ENCODE results near the gene KIAA1217.

The KIAA1217 gene

DNA sequence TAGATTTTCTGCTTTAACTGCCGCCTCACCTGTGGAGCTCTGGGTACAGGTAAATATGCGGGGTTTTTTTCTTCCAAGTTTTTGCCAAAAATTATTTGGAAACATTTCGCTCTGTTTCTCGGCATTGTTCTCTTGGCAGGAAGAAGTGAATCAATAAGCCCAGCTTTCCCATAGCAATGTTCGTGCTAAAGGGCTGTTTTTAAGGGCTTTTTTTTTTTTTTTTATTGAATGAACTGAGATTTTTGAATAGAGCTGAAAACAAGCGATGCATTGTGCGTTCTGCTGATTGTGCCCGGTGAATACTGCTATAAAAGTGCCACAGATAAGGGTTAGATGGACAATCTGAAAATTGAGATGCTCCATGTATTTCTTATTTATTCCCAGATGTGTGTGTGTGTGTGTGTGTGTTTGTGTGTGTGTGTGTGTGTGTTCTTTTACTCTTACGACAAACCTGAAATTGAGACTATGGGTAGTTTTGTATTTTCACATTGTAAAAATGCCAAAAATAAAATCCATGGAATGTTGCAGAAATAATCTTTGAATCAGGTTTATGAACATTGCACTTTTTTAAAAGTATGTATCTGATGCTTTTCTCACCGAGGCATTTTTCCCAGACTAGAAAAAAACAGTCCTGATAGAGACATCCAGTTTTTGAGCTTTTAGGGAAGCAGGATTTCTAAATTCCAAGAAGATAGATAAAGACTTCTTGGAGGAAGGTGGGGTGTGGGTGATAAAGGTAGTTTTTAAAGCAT, 30.5 kb downstream of the KIAA1217 start:
- DNase-seq (ENCODE audit: extremely low read depth, low read depth): no peak
- H3K4me3 ChIP-seq (replicated peaks; ENCODE audit: low read depth, low read length): no peak overlapping the region
- TF ChIP-seq CTCF (IDR thresholded peaks at IDR 0.05; ENCODE audit: low read depth, low read length, missing control alignments): no peak

GRCh38 chr10:24240041-24240751, 31.3 kb downstream of the KIAA1217 start:
- no peak overlapping the region for H3K4me3 ChIP-seq (replicated peaks; ENCODE audit: low read depth, low read length)
- no peak for TF ChIP-seq CTCF (IDR thresholded peaks at IDR 0.05; ENCODE audit: low read depth, low read length, missing control alignments)
- no peak for DNase-seq (ENCODE audit: extremely low read depth, low read depth)

- no peak for DNase-seq (ENCODE audit: extremely low read depth, low read depth)
- TF ChIP-seq CTCF (IDR thresholded peaks at IDR 0.05; ENCODE audit: low read depth, low read length, missing control alignments): no peak
- no peak overlapping the region for H3K4me3 ChIP-seq (replicated peaks; ENCODE audit: low read depth, low read length)
These were observed 32.6 kb downstream of the KIAA1217 start for GRCh38 chr10:24241536-24242040.

GRCh38 chr10:24242562-24242961, 33.6 kb downstream of the KIAA1217 start:
- DNase-seq (ENCODE audit: extremely low read depth, low read depth): no peak
- no peak overlapping the region for H3K4me3 ChIP-seq (replicated peaks; ENCODE audit: low read depth, low read length)
- TF ChIP-seq CTCF (IDR thresholded peaks at IDR 0.05; ENCODE audit: low read depth, low read length, missing control alignments): no peak

GRCh38 chr10:24246365-24246764, 37.4 kb downstream of the KIAA1217 start:
- no peak for TF ChIP-seq CTCF (IDR thresholded peaks at IDR 0.05; ENCODE audit: low read depth, low read length, missing control alignments)
- no peak for DNase-seq (ENCODE audit: extremely low read depth, low read depth)
- no peak overlapping the region for H3K4me3 ChIP-seq (replicated peaks; ENCODE audit: low read depth, low read length)

DNA sequence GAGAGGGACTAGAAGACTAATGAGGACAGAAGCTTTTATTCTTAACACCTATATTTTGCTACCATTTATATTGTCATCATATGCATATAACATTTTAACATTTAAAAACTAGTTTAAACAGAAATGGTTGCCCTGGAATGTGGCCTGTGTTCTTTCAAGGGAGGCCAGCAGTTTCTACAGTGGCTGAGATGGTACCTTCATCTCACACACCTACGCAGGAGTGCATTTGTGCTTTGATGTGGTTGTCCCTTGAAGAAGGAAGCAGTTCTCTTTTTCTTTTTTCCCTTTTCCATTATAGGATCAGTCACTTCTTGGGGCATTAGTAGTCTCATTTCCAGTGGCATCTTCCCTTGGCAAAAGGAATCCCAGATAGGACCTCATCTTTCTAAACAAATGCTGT, 38.9 kb downstream of the KIAA1217 start:
- no peak for DNase-seq (ENCODE audit: extremely low read depth, low read depth)
- H3K4me3 ChIP-seq (replicated peaks; ENCODE audit: low read depth, low read length): no peak overlapping the region
- no peak for TF ChIP-seq CTCF (IDR thresholded peaks at IDR 0.05; ENCODE audit: low read depth, low read length, missing control alignments)

Measured in HFF-Myc (cell line).